HEK293 (cell line): ENCODE data around the gene CYB5R4.

Experiments used
- CTCF ChIP-seq: fragments of 450-650 bp; formaldehyde crosslinking; IDR thresholded peaks from 2 replicates; pipeline ENCODE4 v1.5.1; 2016; ENCODE audit warnings: missing biosample characterization, missing genetic modification characterization
- SP7 ChIP-seq: fragments of 450-650 bp; formaldehyde crosslinking; IDR thresholded peaks from 2 replicates; pipeline ENCODE4 v1.5.1; 2016; ENCODE audit warnings: missing biosample characterization, missing genetic modification characterization
- ZNF501 ChIP-seq: fragments of 450-650 bp; formaldehyde crosslinking; IDR thresholded peaks from 2 replicates; pipeline ENCODE4 v1.5.1; 2016; ENCODE audit warnings: missing biosample characterization, missing genetic modification characterization

- TF ChIP-seq ZNF501 (tag by site-specific recombination) (no peak), CTCF (tag by site-specific recombination) (no peak), SP7 (tag by site-specific recombination) (no peak)
Observed at GRCh38 chr6:84007871-84008270, 148.4 kb downstream of the CYB5R4 start.
